Esophagus squamous epithelium (tissue), 4 donors: ENCODE results near the gene KEL.

Experiments
- CTCF ChIP-seq, 6 experiments: fragments of 450-650 bp in 4 of 6; fragments of 200-600 bp in 2 of 6; sonication (generic) in 2 of 6; IDR thresholded peaks; one replicate each; pipeline ENCODE4 v1.5.1; 2016 to 2019; ENCODE audit warnings: antibody characterized with exemption in 6 of 6, mild to moderate bottlenecking in 4 of 6, moderate library complexity in 4 of 6
- POLR2A ChIP-seq, 4 donors: fragments of 450-650 bp; IDR thresholded peaks; one replicate each; pipeline ENCODE4 v1.6.1; 2017; ENCODE audit warnings: antibody characterized with exemption in 4 of 4, mild to moderate bottlenecking in 4 of 4, moderate library complexity in 3 of 4

- TF ChIP-seq POLR2A (IDR thresholded peaks at IDR 0.05), result no peak
- TF ChIP-seq CTCF (IDR thresholded peaks at IDR 0.05), result no peak
Observed at GRCh38 chr7:142913566-142913965, 48.6 kb downstream of the KEL start.
